HG03108 (cell line): ENCODE results near the gene ARHGEF6.
"Not testable (repeated sequence)": the region's sequence is repeated elsewhere in the genome, so short reads cannot be mapped to it uniquely, and the experiment has no call there.

Experiments
- ATAC-seq: cut with Tn5 transposase; IDR thresholded peaks from one replicate; pipeline ENCODE4 v1.9.1; 2021; ENCODE audit warnings: moderate library complexity; ENCODE audit not compliant: unreplicated experiment

Gene ARHGEF6

GRCh38 chrX:136784231-136784630 lies 3.5 kb upstream of the ARHGEF6 start:
- ATAC-seq, result no peak

- ATAC-seq, result no peak
These were observed 2.4 kb upstream of the ARHGEF6 start for GRCh38 chrX:136783159-136783558.

GRCh38 chrX:136781180-136781797 lies 557 bp upstream of the ARHGEF6 start:
- ATAC-seq, result no peak

GRCh38 chrX:136780241-136780640 lies 491 bp downstream of the ARHGEF6 start:
- no peak for ATAC-seq

- ATAC-seq, result peak; percentile 49
These were observed 1.4 kb downstream of the ARHGEF6 start for GRCh38 chrX:136779346-136779781.

GRCh38 chrX:136778916-136779315 lies 1.8 kb downstream of the ARHGEF6 start:
- ATAC-seq, result no peak

- no peak for ATAC-seq
These were observed 2.7 kb downstream of the ARHGEF6 start for GRCh38 chrX:136778020-136778419.

- no peak for ATAC-seq
These were observed 7.1 kb downstream of the ARHGEF6 start for GRCh38 chrX:136773648-136774047.

- not testable (repeated sequence) for ATAC-seq
These were observed 8.9 kb downstream of the ARHGEF6 start for GRCh38 chrX:136771869-136772268.

GRCh38 chrX:136768469-136769084 lies 12.2 kb downstream of the ARHGEF6 start:
- no peak for ATAC-seq

GRCh38 chrX:136767104-136767941 lies 13.4 kb downstream of the ARHGEF6 start:
- ATAC-seq, result peak; percentile 69

- no peak for ATAC-seq
These were observed 14.0 kb downstream of the ARHGEF6 start for GRCh38 chrX:136766785-136767103.

GRCh38 chrX:136765821-136766356 lies 14.8 kb downstream of the ARHGEF6 start:
- ATAC-seq, result no peak

- ATAC-seq, result no peak
These were observed 16.5 kb downstream of the ARHGEF6 start for GRCh38 chrX:136764206-136764605.

- ATAC-seq, result no peak
These were observed 17.8 kb downstream of the ARHGEF6 start for GRCh38 chrX:136762820-136763452.

GRCh38 chrX:136761421-136761820 lies 19.3 kb downstream of the ARHGEF6 start:
- no peak for ATAC-seq

GRCh38 chrX:136759968-136760367 lies 20.8 kb downstream of the ARHGEF6 start:
- ATAC-seq, result peak; percentile 86

GRCh38 chrX:136755411-136755810 lies 25.3 kb downstream of the ARHGEF6 start:
- no peak for ATAC-seq

- no peak for ATAC-seq
These were observed 26.1 kb downstream of the ARHGEF6 start for GRCh38 chrX:136754651-136755050.

GRCh38 chrX:136752796-136753195 lies 27.9 kb downstream of the ARHGEF6 start:
- no peak for ATAC-seq

- ATAC-seq, result no peak
These were observed 28.4 kb downstream of the ARHGEF6 start for GRCh38 chrX:136752346-136752745.
